DND-41 (cell line): ENCODE measurements around the gene SHANK1.

Source experiments
- ATAC-seq: fragments of 200-7000 bp; cut with Tn5 transposase; 3 replicates; pipeline ENCODE4 v1.9.1; 2021; ENCODE audit warnings: low read depth; ENCODE audit not compliant: insufficient read depth
- DNase-seq: peaks from one replicate; pipeline ENCODE4 v3.0.0-alpha.2; 2020
- H2AFZ ChIP-seq: 2 replicates; pipeline ENCODE4 v1.6.0; 2012; ENCODE audit warnings: low read depth, low read length
- H3K27ac ChIP-seq: 2 replicates; pipeline ENCODE4 v1.5.1; 2012; ENCODE audit warnings: low read length, inconsistent platforms
- H3K27me3 ChIP-seq: fragments of 200-600 bp; sonication (generic); 2 replicates; pipeline ENCODE4 v1.6.0; 2012; ENCODE audit warnings: low read length, mild to moderate bottlenecking, inconsistent platforms; ENCODE audit not compliant: insufficient read depth, poor library complexity
- H3K36me3 ChIP-seq: 2 replicates; pipeline ENCODE4 v1.5.1; 2012; ENCODE audit warnings: low read length, inconsistent platforms; ENCODE audit not compliant: insufficient read depth
- H3K4me1 ChIP-seq: 2 replicates; pipeline ENCODE4 v1.5.1; 2012; ENCODE audit warnings: mild to moderate bottlenecking, low read length; ENCODE audit not compliant: insufficient read depth
- H3K4me2 ChIP-seq: 2 replicates; pipeline ENCODE4 v1.6.0; 2012; ENCODE audit warnings: mild to moderate bottlenecking, moderate library complexity, low read length, inconsistent platforms; ENCODE audit not compliant: insufficient read depth
- H3K4me3 ChIP-seq, 2 experiments: fragments of 200-600 bp in 1 of 2; shearing (Covaris generic) in 1 of 2; 2 replicates each; pipeline ENCODE4 v1.5.1; 2012 to 2016; ENCODE audit warnings: inconsistent platforms in 2 of 2, low read length in 2 of 2, mild to moderate bottlenecking in 2 of 2, low read depth in 1 of 2, moderate library complexity in 1 of 2
- H3K79me2 ChIP-seq: 2 replicates; pipeline ENCODE4 v1.6.0; 2012; ENCODE audit warnings: low read length, inconsistent platforms; ENCODE audit not compliant: insufficient read depth
- H3K9ac ChIP-seq: 2 replicates; pipeline ENCODE4 v1.6.0; 2012; ENCODE audit warnings: low read depth, mild to moderate bottlenecking, inconsistent platforms, low read length, moderate library complexity
- H3K9me3 ChIP-seq: 2 replicates; pipeline ENCODE4 v1.5.1; 2012; ENCODE audit warnings: low read length, moderate library complexity, mild to moderate bottlenecking, inconsistent platforms; ENCODE audit not compliant: insufficient read depth, severe bottlenecking
- H4K20me1 ChIP-seq: 2 replicates; pipeline ENCODE4 v1.6.0; 2012; ENCODE audit warnings: low read length; ENCODE audit not compliant: insufficient read depth
- EZH2 ChIP-seq: IDR thresholded peaks from 3 replicates; pipeline ENCODE4 v1.6.1; 2012; ENCODE audit warnings: borderline replicate concordance, low read depth, mild to moderate bottlenecking, moderate library complexity, low read length, inconsistent platforms; ENCODE audit not compliant: severe bottlenecking
- TF ChIP-seq, protein P1 (sequence below): IDR thresholded peaks from 2 replicates; pipeline ENCODE4 v1.5.1; 2012; ENCODE audit warnings: borderline replicate concordance, low read length, moderate library complexity, mild to moderate bottlenecking; ENCODE audit not compliant: poor library complexity, severe bottlenecking; ENCODE audit errors: extremely low read depth

SHANK1 gene

DNA sequence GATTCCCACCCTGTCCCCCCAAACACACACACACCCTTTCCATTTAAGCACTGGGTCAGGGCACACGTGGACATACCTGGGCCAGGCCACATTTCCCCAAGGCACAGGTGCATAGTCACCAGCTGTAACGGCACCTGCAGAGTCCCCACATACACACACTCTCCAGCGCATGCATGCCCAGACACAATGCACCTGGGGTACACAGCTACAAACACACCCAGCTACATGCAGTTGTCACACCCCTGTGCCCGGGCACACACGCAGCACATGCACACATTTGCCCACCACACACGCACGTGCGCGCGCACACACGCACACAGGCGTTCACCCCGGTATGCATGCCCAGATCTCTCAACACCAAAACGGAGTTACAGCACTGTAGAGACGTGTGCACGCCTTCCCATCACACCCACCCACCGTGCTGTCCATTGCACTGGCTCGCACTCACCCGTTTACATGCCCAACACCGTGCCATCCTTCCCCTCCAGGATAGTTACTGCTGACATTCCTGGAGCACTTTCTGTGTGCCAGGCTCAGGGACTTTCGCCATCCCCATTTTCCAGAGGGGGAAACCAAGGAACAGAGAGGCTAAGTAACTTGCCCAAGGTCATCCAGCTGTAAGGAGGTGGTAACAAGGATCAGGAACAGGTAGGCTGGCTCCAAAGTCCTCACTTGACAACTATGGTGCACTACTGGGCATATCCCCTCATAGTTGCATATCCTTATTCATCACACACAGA is 749 bp upstream of the SHANK1 start:
- Histone ChIP-seq H4K20me1 (peaks cover 29% of the 10 kb centered on the region), H3K4me3 (no peak overlapping the region), H2AFZ (no peak overlapping the region), H3K79me2 (peaks cover 1% of the 10 kb centered on the region), H3K27ac (no peak overlapping the region), H3K9ac (no peak overlapping the region), H3K36me3 (no peaks in the 10 kb centered on the region), H3K9me3 (no peaks in the 10 kb centered on the region), H3K27me3 (peaks cover 65% of the 10 kb centered on the region), H3K4me2 (no peak overlapping the region), H3K4me1 (peaks cover 21% of the 10 kb centered on the region)
- no peak for DNase-seq
- no peak for ATAC-seq
- no peak for TF ChIP-seq EZH2

DNA sequence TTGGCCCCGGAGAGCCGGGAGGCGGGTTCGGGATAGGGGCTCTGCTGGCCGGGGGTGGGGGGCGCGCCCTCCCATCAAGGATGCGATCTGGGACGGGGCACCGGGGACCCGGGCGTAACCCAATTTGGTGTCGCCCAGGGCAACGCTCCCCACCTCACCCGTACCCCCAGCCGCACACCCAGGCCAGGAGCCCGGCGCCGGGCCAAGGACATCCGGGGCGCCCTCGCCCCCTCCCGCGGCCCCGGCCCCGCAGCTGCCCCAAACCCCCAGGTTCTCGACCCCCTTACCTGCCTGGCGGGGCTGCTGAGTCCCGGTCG is 525 bp downstream of the SHANK1 start:
- TF ChIP-seq EZH2: no peak
- TF ChIP-seq, protein P1, sequence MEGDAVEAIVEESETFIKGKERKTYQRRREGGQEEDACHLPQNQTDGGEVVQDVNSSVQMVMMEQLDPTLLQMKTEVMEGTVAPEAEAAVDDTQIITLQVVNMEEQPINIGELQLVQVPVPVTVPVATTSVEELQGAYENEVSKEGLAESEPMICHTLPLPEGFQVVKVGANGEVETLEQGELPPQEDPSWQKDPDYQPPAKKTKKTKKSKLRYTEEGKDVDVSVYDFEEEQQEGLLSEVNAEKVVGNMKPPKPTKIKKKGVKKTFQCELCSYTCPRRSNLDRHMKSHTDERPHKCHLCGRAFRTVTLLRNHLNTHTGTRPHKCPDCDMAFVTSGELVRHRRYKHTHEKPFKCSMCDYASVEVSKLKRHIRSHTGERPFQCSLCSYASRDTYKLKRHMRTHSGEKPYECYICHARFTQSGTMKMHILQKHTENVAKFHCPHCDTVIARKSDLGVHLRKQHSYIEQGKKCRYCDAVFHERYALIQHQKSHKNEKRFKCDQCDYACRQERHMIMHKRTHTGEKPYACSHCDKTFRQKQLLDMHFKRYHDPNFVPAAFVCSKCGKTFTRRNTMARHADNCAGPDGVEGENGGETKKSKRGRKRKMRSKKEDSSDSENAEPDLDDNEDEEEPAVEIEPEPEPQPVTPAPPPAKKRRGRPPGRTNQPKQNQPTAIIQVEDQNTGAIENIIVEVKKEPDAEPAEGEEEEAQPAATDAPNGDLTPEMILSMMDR: no peak
- H3K79me2 ChIP-seq: no peaks in the 10 kb centered on the region
- no peak for ATAC-seq
- DNase-seq: no peak
- H3K4me3 ChIP-seq: no peak overlapping the region
- H3K36me3 ChIP-seq: no peaks in the 10 kb centered on the region
- H3K4me2 ChIP-seq: no peak overlapping the region
- H3K9ac ChIP-seq: no peak overlapping the region
- H3K27ac ChIP-seq: no peak overlapping the region
- peaks cover 12% of the 10 kb centered on the region for H3K4me1 ChIP-seq
- H4K20me1 ChIP-seq: peaks cover 29% of the 10 kb centered on the region
- peaks cover 61% of the 10 kb centered on the region for H3K27me3 ChIP-seq
- H3K9me3 ChIP-seq: no peaks in the 10 kb centered on the region
- no peak overlapping the region for H2AFZ ChIP-seq

DNA sequence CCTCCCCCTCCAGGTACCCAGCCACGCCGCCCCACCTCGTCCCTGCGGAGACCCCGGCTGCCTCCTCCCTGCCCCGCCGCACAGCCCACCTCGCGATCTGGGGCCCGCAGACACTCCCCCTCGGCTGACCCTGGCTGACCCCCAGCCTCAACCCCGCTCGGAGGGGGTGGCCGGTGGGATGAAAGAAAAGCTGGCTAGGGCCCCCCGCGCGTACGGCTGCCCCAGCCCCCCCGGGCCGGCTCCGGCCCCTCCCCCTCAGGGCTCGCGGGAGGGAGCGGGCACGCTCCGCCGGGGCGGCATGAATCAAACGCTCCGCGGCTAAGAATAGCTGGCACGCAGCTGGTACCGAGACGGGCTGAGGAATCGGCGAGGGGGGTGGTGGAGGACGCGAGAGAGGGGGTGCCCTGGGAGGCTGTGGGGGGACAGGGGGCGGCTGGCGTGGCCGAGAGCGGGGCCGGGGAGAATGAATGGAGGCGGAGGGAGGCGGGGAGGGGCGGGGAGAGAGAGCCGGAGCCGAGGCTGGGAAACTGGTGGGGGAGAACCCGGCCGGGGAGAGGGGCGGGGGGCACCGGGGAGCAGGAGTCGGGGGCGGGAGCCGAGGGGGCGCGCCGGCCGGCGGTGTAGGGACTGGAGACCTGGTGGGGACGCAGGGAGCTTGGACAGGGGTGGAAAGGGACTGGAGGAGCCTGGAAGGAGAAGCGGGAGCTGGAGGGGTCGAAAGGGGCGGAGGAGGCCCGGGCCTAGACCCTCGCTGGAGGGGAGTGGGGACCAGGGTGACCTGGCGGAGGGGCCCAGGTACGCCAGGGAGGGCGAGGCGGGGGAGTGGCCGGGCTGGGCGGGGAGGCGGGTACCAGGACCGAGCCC is 1.1 kb downstream of the SHANK1 start:
- no peak overlapping the region for H3K9ac ChIP-seq
- peaks cover 55% of the 10 kb centered on the region for H3K27me3 ChIP-seq
- H3K4me2 ChIP-seq: peak overlapping the region; percentile 41

More for the DNA sequence above, 1.1 kb downstream of the SHANK1 start:
- no peaks in the 10 kb centered on the region for H3K9me3 ChIP-seq
- H4K20me1 ChIP-seq: peaks cover 29% of the 10 kb centered on the region
- no peak overlapping the region for H3K27ac ChIP-seq
- no peak overlapping the region for H2AFZ ChIP-seq
- DNase-seq (peak; percentile 43), ATAC-seq (0 out of 3 replicates have a peak, but pooled peaks have one; percentile 30)
- H3K36me3 ChIP-seq: no peaks in the 10 kb centered on the region
- H3K4me3 ChIP-seq: no peak overlapping the region
- peaks cover 8% of the 10 kb centered on the region for H3K4me1 ChIP-seq
- TF ChIP-seq, protein P1: no peak
- peak; percentile 67 for TF ChIP-seq EZH2
- H3K79me2 ChIP-seq: no peaks in the 10 kb centered on the region
